Measurements from ENCODE around the gene NEK7. TPM values are rescaled to one million over a fixed set of nuclear protein-coding genes. Genes with fewer than 3 reads are reported as not detected.
"Not testable (repeated sequence)": the region's sequence is repeated elsewhere in the genome, so short reads cannot be mapped to it uniquely, and the experiment has no call there.

The NEK7 gene
- total RNA-seq, 1 donor, result 366 TPM

DNA sequence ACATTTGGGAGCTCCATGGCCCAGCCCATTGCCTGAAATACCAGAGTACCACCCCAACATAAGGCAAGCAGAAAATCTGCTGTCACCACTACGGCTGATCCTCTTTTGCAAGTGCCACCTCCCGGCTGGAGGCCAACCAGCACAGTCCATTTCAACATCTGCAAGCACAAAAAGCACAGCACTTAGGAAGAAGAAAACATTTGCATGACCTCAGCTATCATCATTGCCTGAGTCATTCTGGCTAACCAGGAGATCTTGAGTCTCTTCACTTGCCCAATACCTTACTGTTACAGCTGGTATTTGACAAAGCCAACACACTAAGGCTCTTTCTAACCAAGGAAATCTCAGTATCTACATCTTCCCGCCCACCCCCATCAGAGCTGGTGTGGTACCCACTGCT, 55.9 kb downstream of the NEK7 start:
- TF ChIP-seq, protein P1, sequence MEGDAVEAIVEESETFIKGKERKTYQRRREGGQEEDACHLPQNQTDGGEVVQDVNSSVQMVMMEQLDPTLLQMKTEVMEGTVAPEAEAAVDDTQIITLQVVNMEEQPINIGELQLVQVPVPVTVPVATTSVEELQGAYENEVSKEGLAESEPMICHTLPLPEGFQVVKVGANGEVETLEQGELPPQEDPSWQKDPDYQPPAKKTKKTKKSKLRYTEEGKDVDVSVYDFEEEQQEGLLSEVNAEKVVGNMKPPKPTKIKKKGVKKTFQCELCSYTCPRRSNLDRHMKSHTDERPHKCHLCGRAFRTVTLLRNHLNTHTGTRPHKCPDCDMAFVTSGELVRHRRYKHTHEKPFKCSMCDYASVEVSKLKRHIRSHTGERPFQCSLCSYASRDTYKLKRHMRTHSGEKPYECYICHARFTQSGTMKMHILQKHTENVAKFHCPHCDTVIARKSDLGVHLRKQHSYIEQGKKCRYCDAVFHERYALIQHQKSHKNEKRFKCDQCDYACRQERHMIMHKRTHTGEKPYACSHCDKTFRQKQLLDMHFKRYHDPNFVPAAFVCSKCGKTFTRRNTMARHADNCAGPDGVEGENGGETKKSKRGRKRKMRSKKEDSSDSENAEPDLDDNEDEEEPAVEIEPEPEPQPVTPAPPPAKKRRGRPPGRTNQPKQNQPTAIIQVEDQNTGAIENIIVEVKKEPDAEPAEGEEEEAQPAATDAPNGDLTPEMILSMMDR (IDR thresholded peaks at IDR 0.05; ENCODE audit: insufficient read depth, low read depth, low read length), result no peak
- peak; percentile 87 for DNase-seq (ENCODE audit: low read depth)
- H3K4me3 ChIP-seq (ENCODE audit: low read depth, low read length), result no peak overlapping the region

DNA sequence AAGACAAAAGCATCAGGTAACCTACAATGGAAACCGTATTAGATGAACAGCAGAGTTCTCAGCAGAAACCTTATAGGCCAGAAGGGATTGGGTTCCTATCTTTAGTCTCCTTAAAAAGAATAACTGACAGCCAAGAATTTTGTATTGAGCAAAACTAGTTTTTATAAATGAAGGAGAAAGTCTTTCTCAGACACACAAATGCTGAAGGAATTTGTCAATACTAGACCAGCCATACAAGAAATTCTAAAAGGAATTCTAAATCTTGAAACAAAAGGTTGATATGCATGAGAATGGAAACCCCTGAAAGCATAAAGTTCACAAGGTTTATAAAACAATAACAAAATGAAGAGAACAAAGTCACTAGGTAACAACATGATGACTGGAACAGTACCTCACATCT, 58.1 kb downstream of the NEK7 start:
- no peak overlapping the region for H3K4me3 ChIP-seq (ENCODE audit: low read depth, low read length)
- TF ChIP-seq, protein P1 (IDR thresholded peaks at IDR 0.05; ENCODE audit: insufficient read depth, low read depth, low read length), result no peak
- no peak for DNase-seq (ENCODE audit: low read depth)

- no peak overlapping the region for H3K4me3 ChIP-seq (ENCODE audit: low read depth, low read length)
- DNase-seq (ENCODE audit: low read depth), result no peak
- TF ChIP-seq, protein P1 (IDR thresholded peaks at IDR 0.05; ENCODE audit: insufficient read depth, low read depth, low read length), result no peak
Observed at GRCh38 chr1:198220428-198220827, 63.6 kb downstream of the NEK7 start.

DNA sequence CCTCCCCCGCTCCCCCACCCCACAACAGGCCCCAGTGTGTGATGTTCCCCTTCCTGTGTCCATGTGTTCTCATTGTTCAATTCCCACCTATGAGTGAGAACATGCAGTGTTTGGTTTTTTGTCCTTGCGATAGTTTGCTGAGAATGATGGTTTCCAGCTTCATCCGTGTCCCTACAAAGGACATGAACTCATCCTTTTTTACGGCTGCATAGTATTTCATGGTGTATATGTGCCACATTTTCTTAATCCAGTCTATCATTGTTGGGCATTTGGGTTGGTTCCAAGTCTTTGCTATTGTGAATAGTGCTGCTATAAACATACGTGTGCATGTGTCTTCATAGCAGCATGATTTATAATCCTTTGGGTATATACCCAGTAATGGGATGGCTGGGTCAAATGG, 70.2 kb downstream of the NEK7 start:
- not testable (repeated sequence) for H3K4me3 ChIP-seq (ENCODE audit: low read depth, low read length); DNase-seq (ENCODE audit: low read depth)

- not testable (repeated sequence) for H3K4me3 ChIP-seq (ENCODE audit: low read depth, low read length); DNase-seq (ENCODE audit: low read depth)
Observed at GRCh38 chr1:198227454-198227853, 70.7 kb downstream of the NEK7 start.

DNA sequence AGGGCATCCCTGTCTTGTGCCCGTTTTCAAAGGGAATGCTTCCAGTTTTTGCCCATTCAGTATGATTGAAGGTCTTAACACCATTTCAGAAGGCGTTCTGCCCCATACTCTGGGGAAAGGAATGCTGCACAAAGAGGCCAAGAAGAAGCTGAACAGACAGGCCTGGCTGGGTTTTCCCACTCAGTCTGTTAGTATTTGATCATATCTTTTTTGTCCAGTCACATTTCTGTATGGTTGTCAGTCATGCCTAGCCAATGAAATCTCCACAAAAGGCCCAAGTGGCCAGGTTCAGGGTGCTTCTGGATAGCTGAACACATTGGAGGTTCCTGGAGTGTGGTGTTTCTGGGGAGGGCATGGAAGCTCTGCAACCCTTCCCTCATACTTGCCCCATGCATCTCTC, 72.1 kb downstream of the NEK7 start:
- DNase-seq (ENCODE audit: low read depth), result no peak
- no peak overlapping the region for H3K4me3 ChIP-seq (ENCODE audit: low read depth, low read length)
- TF ChIP-seq, protein P1 (IDR thresholded peaks at IDR 0.05; ENCODE audit: insufficient read depth, low read depth, low read length), result no peak

DNA sequence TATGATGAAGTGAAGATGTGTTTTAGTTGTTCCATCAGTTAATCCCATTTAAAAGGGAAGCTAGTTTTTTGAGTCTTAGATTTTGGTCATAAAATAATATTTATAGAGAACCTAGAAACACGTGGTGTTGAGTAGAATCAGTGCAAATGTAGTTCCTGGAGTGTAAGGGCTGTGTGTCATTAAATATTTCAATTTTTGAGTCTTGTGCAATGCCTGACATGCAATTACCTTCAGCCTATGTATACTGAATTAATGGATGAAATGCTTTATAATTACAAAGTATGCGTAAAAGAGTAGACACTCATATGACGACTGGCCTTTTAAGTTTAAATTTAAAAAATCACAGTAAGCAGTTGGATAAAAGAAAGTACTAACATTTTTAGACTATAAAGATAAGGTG, 75.0 kb downstream of the NEK7 start:
- no peak overlapping the region for H3K4me3 ChIP-seq (ENCODE audit: low read depth, low read length)
- no peak for DNase-seq (ENCODE audit: low read depth)
- TF ChIP-seq, protein P1 (IDR thresholded peaks at IDR 0.05; ENCODE audit: insufficient read depth, low read depth, low read length), result no peak

DNA sequence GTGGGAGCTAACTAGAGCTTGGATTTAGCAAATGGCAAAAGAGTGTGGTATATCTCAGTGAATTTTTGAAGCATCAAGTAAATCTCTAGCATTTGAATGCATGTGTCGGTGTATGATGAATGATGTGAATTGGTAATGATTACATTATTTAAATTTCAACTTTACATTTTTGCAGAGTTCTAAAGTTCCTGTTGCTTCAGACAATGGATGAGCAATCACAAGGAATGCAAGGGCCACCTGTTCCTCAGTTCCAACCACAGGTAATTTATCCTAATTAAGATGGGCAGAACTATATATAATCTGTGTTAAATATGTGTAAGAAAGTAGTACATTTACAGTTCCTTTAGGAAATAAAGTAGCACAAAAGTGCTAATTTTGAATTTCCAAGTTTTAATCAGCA, 75.6 kb downstream of the NEK7 start:
- TF ChIP-seq, protein P1 (IDR thresholded peaks at IDR 0.05; ENCODE audit: insufficient read depth, low read depth, low read length), result no peak
- DNase-seq (ENCODE audit: low read depth), result no peak
- H3K4me3 ChIP-seq (ENCODE audit: low read depth, low read length), result no peak overlapping the region
